ENCODE results near the gene SCD.

Gene SCD

DNA sequence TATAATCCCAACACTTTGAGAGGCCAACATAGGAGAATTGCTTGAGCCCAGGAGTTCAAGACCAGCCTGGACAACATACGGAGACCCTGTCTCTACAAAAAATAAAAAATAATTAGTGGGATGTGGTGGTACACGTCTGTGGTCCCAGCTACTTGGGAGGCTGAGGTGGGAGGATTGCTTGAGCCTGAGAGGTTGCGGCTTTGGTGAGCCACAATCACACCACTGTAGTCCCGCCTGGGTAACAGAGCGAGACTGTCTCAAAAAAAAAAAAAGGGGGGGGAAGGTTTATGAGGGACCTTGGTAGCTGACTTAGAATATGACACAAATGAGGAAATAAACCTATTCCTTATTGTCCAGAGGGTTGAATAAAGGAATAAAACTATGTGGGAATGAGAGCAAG, 30.8 kb downstream of the SCD start:
- POLR2A ChIA-PET, result interaction anchor here (1.0 to 1.4 kb wide), 3 partner anchors 27 to 32 kb away, joined by 3 read pairs; partner anchors contain the start of gene SCD
- CTCF ChIA-PET, result interaction anchor here (1.0 kb wide), 1 partner anchor 32 kb away, joined by 3 read pairs; no protein-coding TSS in a partner anchor
- TF ChIP-seq ARNT (IDR thresholded peaks at IDR 0.05), result no peak
- no peak for TF ChIP-seq ZNF384 (IDR thresholded peaks at IDR 0.05)
- TF ChIP-seq LEF1 (IDR thresholded peaks at IDR 0.05; ENCODE audit: borderline replicate concordance), result no peak
- TF ChIP-seq HDGF (IDR thresholded peaks at IDR 0.05; ENCODE audit: borderline replicate concordance), result no peak
- TF ChIP-seq BHLHE40 (IDR thresholded peaks at IDR 0.05; ENCODE audit: borderline replicate concordance), result no peak
- no peak for TF ChIP-seq SUZ12 (IDR thresholded peaks at IDR 0.05)
- TF ChIP-seq ELF4 (IDR thresholded peaks at IDR 0.05), result no peak
- no peak for TF ChIP-seq FOXM1 (IDR thresholded peaks at IDR 0.05; ENCODE audit: borderline replicate concordance)
- TF ChIP-seq, protein P1, sequence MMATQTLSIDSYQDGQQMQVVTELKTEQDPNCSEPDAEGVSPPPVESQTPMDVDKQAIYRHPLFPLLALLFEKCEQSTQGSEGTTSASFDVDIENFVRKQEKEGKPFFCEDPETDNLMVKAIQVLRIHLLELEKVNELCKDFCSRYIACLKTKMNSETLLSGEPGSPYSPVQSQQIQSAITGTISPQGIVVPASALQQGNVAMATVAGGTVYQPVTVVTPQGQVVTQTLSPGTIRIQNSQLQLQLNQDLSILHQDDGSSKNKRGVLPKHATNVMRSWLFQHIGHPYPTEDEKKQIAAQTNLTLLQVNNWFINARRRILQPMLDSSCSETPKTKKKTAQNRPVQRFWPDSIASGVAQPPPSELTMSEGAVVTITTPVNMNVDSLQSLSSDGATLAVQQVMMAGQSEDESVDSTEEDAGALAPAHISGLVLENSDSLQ (IDR thresholded peaks at IDR 0.05), result no peak
- TF ChIP-seq NFRKB (IDR thresholded peaks at IDR 0.05), result no peak
- TF ChIP-seq TARDBP (IDR thresholded peaks at IDR 0.05), result no peak
- no peak for DNase-seq (ENCODE audit: extremely low spot score)

DNA sequence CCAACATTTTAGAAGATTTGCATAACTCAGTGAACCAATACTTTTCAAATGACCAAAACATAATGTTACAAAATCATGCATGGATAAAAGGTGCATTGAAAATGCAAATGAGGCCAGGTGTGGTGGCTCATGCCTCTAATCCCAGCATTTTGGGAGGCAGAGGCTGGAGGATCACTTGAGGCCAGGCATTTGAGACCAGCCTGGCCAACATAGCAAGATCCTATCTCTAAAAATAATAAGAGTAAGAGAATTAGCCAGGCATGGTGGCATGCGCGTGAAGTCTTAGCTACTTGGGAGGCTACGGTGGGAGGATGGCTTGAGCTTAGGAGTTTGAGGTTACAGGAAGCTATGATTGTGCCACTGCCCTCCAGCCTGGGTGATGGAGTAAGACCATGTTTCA, 33.4 kb downstream of the SCD start:
- DNase-seq (ENCODE audit: extremely low spot score), result no peak
- CTCF ChIA-PET, result interaction anchor here (0.6 kb wide), 1 partner anchor 20 kb away, joined by 9 read pairs; no protein-coding TSS in a partner anchor

DNA sequence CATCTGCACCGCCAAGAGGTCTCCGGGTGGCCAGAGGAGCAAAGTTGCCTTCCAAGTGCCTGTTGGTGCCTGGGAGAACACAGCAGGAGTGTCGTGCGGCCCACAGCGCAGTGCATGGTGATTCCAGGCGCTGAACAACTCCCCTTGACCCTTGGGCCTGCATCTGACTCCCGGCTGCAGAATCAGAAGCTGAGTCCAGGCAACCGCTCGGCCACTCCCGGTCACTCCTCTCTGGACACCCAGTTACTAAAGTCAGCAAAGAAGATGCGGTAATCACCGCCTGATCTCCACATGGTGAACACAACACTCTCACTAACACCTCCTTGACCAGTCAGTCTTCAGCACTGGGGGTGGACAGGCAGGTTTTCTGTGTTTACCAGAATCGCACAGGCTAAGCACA, 35.5 kb downstream of the SCD start:
- TF ChIP-seq SP1 (IDR thresholded peaks at IDR 0.05), result no peak
- no peak for TF ChIP-seq BHLHE40 (IDR thresholded peaks at IDR 0.05; ENCODE audit: borderline replicate concordance)
- TF ChIP-seq ELF4 (IDR thresholded peaks at IDR 0.05), result no peak
- no peak for TF ChIP-seq L3MBTL2 (conservative IDR thresholded peaks at IDR 0.05)
- TF ChIP-seq HDGF (IDR thresholded peaks at IDR 0.05; ENCODE audit: borderline replicate concordance), result no peak
- TF ChIP-seq, protein P1 (IDR thresholded peaks at IDR 0.05), result no peak
- TF ChIP-seq LEF1 (IDR thresholded peaks at IDR 0.05; ENCODE audit: borderline replicate concordance), result no peak
- TF ChIP-seq CTBP1 (IDR thresholded peaks at IDR 0.05; ENCODE audit: borderline replicate concordance), result no peak
- no peak for TF ChIP-seq ZNF384 (IDR thresholded peaks at IDR 0.05)
- TF ChIP-seq FOXA1 (IDR thresholded peaks at IDR 0.05), result no peak
- TF ChIP-seq NFRKB (IDR thresholded peaks at IDR 0.05), result no peak
- TF ChIP-seq FOXM1 (IDR thresholded peaks at IDR 0.05; ENCODE audit: borderline replicate concordance), result no peak
- TF ChIP-seq FOXK2 (IDR thresholded peaks at IDR 0.05), result no peak
- TF ChIP-seq TARDBP (IDR thresholded peaks at IDR 0.05), result no peak
- no peak for TF ChIP-seq ARNT (IDR thresholded peaks at IDR 0.05)
- no peak for TF ChIP-seq SUZ12 (IDR thresholded peaks at IDR 0.05)
- DNase-seq (ENCODE audit: extremely low spot score), result no peak
- POLR2A ChIA-PET, result no interaction called here
- CTCF ChIA-PET, result no interaction called here

More for the DNA sequence above, 33.4 kb downstream of the SCD start:
- POLR2A ChIA-PET, result interaction anchor here (1.0 kb wide), 1 partner anchor 32 kb away, joined by 4 read pairs; no protein-coding TSS in a partner anchor
- TF ChIP-seq CTBP1 (IDR thresholded peaks at IDR 0.05; ENCODE audit: borderline replicate concordance) (no peak), NFRKB (IDR thresholded peaks at IDR 0.05) (no peak), FOXK2 (IDR thresholded peaks at IDR 0.05) (no peak), SUZ12 (IDR thresholded peaks at IDR 0.05) (no peak), ZNF384 (IDR thresholded peaks at IDR 0.05) (no peak), ELF4 (IDR thresholded peaks at IDR 0.05) (no peak), BHLHE40 (IDR thresholded peaks at IDR 0.05; ENCODE audit: borderline replicate concordance) (no peak), FOXA1 (IDR thresholded peaks at IDR 0.05) (no peak), HDGF (IDR thresholded peaks at IDR 0.05; ENCODE audit: borderline replicate concordance) (no peak), LEF1 (IDR thresholded peaks at IDR 0.05; ENCODE audit: borderline replicate concordance) (no peak), SP1 (IDR thresholded peaks at IDR 0.05) (no peak), TARDBP (IDR thresholded peaks at IDR 0.05) (no peak), ARNT (IDR thresholded peaks at IDR 0.05) (no peak), L3MBTL2 (conservative IDR thresholded peaks at IDR 0.05) (no peak), FOXM1 (IDR thresholded peaks at IDR 0.05; ENCODE audit: borderline replicate concordance) (no peak)
- TF ChIP-seq, protein P1 (IDR thresholded peaks at IDR 0.05), result no peak

DNA sequence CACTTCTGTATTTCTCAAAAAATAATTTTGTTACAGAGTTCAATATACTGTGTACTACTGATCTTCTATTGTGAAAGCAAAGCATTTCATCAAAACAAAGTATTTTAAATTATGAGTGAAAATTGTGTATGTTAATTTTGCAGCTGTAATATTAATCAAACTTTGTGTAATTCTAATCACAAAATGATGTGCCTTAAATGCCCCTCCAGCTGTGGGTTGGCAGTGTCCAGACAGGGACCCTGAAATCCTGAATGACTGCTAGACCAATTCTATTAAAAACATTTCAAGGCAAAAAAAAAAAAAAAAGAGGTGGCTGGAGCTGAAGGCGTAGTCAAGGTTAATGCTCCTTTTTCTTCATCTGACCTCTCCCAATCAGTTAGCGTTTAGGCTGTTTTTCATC, 36.2 kb downstream of the SCD start:
- ChIA-PET POLR2A (no interaction called here), CTCF (no interaction called here)
- TF ChIP-seq LEF1 (IDR thresholded peaks at IDR 0.05; ENCODE audit: borderline replicate concordance) (no peak), ELF4 (IDR thresholded peaks at IDR 0.05) (no peak), SUZ12 (IDR thresholded peaks at IDR 0.05) (no peak)
- DNase-seq (ENCODE audit: extremely low spot score), result no peak

DNA sequence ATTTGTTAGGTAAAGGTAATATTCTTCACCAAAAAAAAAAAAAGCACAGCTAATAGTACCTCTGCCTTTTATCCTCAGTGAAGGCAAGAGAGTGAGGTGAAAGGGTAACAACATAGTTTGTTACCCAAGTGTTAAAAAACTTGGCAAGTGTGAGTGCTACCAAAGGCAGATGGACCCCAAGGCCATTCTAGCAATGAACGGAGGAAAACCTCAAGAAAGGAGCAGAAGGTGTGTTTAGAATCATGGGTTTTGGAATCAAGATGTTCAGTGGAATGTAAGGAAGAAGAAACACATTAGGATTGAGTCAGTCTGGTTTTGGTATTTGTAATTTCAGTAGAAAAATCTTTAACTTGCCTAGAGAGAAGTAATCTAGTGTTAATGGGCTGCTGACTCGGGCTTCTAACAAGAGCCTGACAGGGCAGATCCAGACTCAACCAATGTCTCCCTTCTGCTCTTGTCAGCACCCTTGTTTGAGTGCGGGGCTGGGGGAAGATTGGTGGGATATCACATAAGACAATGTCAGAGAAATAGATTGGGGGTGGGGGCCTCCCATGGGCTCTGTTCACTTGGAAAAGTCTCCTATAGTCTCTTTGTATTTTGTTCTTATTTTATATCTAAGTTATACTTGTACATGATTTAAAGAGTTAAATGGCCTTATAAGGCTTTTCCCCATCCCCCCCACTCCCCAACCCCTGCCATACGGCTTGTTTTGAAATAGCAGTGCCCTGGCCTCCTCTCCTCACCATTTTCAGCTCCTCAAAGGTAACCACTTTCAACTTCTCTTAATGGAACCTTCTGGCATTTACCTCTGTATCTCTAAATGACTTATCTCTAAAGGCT, 44.4 kb downstream of the SCD start:
- POLR2A ChIA-PET, result interaction anchor here (1.3 to 1.5 kb wide), 2 partner anchors 17 to 18 kb away, joined by 3 to 4 read pairs; no protein-coding TSS in a partner anchor
- DNase-seq (ENCODE audit: extremely low spot score), result no peak
- TF ChIP-seq CTBP1 (IDR thresholded peaks at IDR 0.05; ENCODE audit: borderline replicate concordance) (no peak), NFRKB (IDR thresholded peaks at IDR 0.05) (no peak), ZNF384 (IDR thresholded peaks at IDR 0.05) (no peak), FOXA1 (IDR thresholded peaks at IDR 0.05) (no peak), SUZ12 (IDR thresholded peaks at IDR 0.05) (no peak)
- CTCF ChIA-PET, result interaction anchor here (0.6 kb wide), 1 partner anchor 47 kb away, joined by 3 read pairs; no protein-coding TSS in a partner anchor

DNA sequence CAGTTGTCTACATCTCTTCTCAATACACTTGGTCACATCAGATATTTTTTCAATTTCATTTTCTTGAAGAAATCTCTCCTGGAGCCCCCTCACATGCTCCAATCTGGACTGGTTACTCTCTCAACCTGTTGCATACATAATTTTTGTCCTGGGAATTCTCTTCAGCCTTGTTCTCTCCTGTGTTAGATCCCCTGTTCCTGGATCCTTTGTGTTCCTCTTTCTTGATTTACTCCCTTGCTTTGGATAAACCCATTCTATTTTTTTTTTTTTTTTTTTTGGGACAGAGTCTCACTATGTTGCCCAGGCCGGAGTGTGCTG, 45.6 kb downstream of the SCD start:
- ChIA-PET CTCF (no interaction called here), POLR2A (interaction anchor here (1.3 kb wide), 1 partner anchor 19 kb away, joined by 3 read pairs; no protein-coding TSS in a partner anchor)
- DNase-seq (ENCODE audit: extremely low spot score), result no peak
- TF ChIP-seq TARDBP (IDR thresholded peaks at IDR 0.05), result no peak
- TF ChIP-seq LEF1 (IDR thresholded peaks at IDR 0.05; ENCODE audit: borderline replicate concordance), result no peak
- TF ChIP-seq SUZ12 (IDR thresholded peaks at IDR 0.05), result no peak
- no peak for TF ChIP-seq HDGF (IDR thresholded peaks at IDR 0.05; ENCODE audit: borderline replicate concordance)
- TF ChIP-seq CTBP1 (IDR thresholded peaks at IDR 0.05; ENCODE audit: borderline replicate concordance), result no peak
- TF ChIP-seq ARNT (IDR thresholded peaks at IDR 0.05), result no peak
- TF ChIP-seq SP1 (IDR thresholded peaks at IDR 0.05), result no peak
